Activated CD8-positive, alpha-beta memory T cell treated with anti-CD3 and anti-CD28 coated beads for 1 hour (primary cell): Measurements from ENCODE around the gene TCN2.
"Not testable (repeated sequence)": the region's sequence is repeated elsewhere in the genome, so short reads cannot be mapped to it uniquely, and the experiment has no call there.

Experiments
- DNase-seq, 2 donors: peaks; one replicate each; pipeline ENCODE4 v3.0.0-alpha.2; 2020; ENCODE audit warnings: low read depth in 1 of 2; ENCODE audit errors: extremely low read depth in 1 of 2

Gene TCN2

GRCh38 chr22:30609260-30610185 is 2.5 kb downstream of the TCN2 start:
- no peak for DNase-seq

GRCh38 chr22:30610299-30610698 is 3.3 kb downstream of the TCN2 start:
- no peak for DNase-seq

- DNase-seq: no peak
These were observed 4.2 kb downstream of the TCN2 start for GRCh38 chr22:30611197-30611596.

- DNase-seq: no peak
These were observed 5.8 kb downstream of the TCN2 start for GRCh38 chr22:30612789-30613188.

GRCh38 chr22:30614268-30614667 is 7.3 kb downstream of the TCN2 start:
- DNase-seq: no peak

- no peak for DNase-seq
These were observed 7.9 kb downstream of the TCN2 start for GRCh38 chr22:30614879-30615278.

- no peak for DNase-seq
These were observed 8.6 kb downstream of the TCN2 start for GRCh38 chr22:30615543-30615954.

GRCh38 chr22:30617819-30618218 is 10.8 kb downstream of the TCN2 start:
- DNase-seq: no peak

GRCh38 chr22:30619909-30620308 is 12.9 kb downstream of the TCN2 start:
- not testable (repeated sequence) for DNase-seq

GRCh38 chr22:30626413-30626812 is 19.4 kb downstream of the TCN2 start:
- DNase-seq: no peak

GRCh38 chr22:30627471-30627870 is 20.5 kb downstream of the TCN2 start:
- DNase-seq: no peak

- no peak for DNase-seq
These were observed 21.5 kb downstream of the TCN2 start for GRCh38 chr22:30628491-30628890.

GRCh38 chr22:30631469-30631868 is 24.5 kb downstream of the TCN2 start:
- DNase-seq: not testable (repeated sequence)

GRCh38 chr22:30634471-30635233 is 27.7 kb downstream of the TCN2 start:
- peak; percentile 80 to 87 for DNase-seq

GRCh38 chr22:30635273-30636225 is 28.6 kb downstream of the TCN2 start, which contains the start of gene SLC35E4:
TSS of gene SLC35E4 (plus strand) at chr22:30635781. CDS start at chr22:30636451, 670 bp downstream.
- DNase-seq: peak; percentile 87 to 97

- no peak for DNase-seq
These were observed 29.5 kb downstream of the TCN2 start for GRCh38 chr22:30636226-30637077.

GRCh38 chr22:30637701-30638114 is 30.7 kb downstream of the TCN2 start:
- no peak for DNase-seq

- no peak for DNase-seq
These were observed 33.4 kb downstream of the TCN2 start for GRCh38 chr22:30640361-30640760.

GRCh38 chr22:30640839-30641430 is 34.0 kb downstream of the TCN2 start:
- DNase-seq: no peak
